ENCODE results near the gene BEX2. TPM values are rescaled to one million over a fixed set of nuclear protein-coding genes. Genes with fewer than 3 reads are reported as not detected.

The BEX2 gene
- total RNA-seq, 1 donor from 2014 or later = 50.4 TPM

DNA sequence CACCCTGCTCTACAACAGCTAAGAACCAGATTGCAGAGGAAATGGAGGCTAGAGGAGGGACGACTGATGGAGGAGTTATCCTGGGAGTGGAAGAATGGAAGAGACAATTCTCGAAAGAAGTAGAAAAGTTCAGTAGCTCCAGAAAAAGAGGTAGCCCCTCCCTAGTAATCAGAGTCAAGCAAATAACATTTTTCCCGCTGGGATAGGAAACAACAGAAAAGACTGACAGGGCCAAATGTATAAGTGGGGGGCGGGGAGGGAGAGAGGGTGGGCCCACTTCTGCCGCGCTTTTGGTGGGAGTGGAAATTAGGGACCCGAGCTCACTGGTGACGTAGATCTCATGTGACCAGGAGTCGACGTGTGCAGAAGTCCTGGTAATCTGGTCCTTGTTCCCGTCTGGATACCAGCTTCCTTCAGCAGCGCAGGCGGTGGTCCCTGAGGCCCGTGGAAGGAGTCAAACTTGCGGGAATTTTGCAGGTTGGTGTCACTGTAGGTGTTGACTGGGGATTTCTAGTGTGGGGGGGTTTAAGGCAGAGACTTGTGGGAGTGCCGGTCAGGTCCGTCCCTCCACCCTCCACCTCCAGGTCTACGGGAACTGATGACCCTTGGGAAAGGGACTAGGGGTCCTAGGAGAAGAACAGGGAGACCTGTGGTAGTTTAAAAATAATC is 45.5 kb upstream of the BEX2 start, which contains the start of gene TCEAL9:
TSS of gene TCEAL9 (plus strand) at position 377 of the 669 bp plus-strand sequence. CDS start 1,179 bp downstream, outside the sequence.
- peaks cover 6% of the 10 kb centered on the region for H3K27me3 Mint-ChIP-seq (ENCODE audit: unreplicated experiment)
- TF ChIP-seq CTCF (IDR thresholded peaks at IDR 0.05; ENCODE audit: unreplicated experiment) = no peak
- peaks cover 15% of the 10 kb centered on the region for H3K4me1 Mint-ChIP-seq (ENCODE audit: unreplicated experiment)
- peaks cover 5% of the 10 kb centered on the region for H3K36me3 Mint-ChIP-seq (ENCODE audit: low read depth, unreplicated experiment)
- no peaks in the 10 kb centered on the region for H3K9me3 Mint-ChIP-seq (ENCODE audit: unreplicated experiment)
- DNase-seq (ENCODE audit: low spot score) = peak; percentile 38
- H3K4me3 Mint-ChIP-seq (ENCODE audit: unreplicated experiment) = peak within 1 kb of the TSS; percentile 97
- H3K27ac Mint-ChIP-seq (ENCODE audit: unreplicated experiment) = peak within 1 kb of the TSS; percentile 96

DNA sequence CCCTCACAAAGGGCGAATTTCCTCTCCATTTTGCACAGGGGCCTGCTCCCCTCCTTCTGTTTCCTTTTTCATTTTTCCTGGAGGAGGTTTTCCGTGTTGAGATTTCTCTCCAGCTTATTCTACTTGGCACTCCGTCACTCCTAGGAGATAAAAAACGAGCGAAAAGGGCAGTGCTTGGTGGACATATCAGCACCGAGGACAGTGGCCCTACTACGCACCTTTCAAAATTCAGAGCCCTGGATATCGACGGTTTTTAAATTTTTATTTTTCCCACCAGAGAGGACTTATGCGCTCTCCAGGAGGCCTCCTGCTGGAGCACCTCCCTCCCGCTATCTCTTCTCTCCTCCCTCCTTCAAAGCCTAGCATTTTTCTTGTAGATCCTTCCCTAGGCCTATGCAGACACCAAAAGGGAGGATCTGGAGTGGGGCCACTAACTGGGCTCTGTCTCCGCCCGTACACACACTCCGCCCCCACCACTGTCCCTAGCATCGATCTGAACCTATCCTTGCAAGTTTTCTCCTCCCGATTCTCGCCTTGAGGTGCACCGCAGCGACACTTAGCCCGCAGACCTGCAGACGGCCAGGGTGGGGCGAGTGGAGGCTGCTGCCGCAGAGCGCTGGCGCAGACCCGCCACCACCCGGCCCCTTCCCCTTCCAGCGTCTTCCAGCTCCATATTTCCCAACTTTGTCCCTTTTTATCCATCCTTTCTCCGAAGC is 37.0 kb upstream of the BEX2 start:
- Mint-ChIP-seq H3K36me3 (ENCODE audit: low read depth, unreplicated experiment) (no peaks in the 10 kb centered on the region), H3K4me1 (ENCODE audit: unreplicated experiment) (peaks cover 14% of the 10 kb centered on the region), H3K27me3 (ENCODE audit: unreplicated experiment) (no peaks in the 10 kb centered on the region), H3K4me3 (ENCODE audit: unreplicated experiment) (peak overlapping the region; percentile 59), H3K27ac (ENCODE audit: unreplicated experiment) (no peak overlapping the region), H3K9me3 (ENCODE audit: unreplicated experiment) (no peaks in the 10 kb centered on the region)
- no peak for TF ChIP-seq CTCF (IDR thresholded peaks at IDR 0.05; ENCODE audit: unreplicated experiment)
- no peak for DNase-seq (ENCODE audit: low spot score)

DNA sequence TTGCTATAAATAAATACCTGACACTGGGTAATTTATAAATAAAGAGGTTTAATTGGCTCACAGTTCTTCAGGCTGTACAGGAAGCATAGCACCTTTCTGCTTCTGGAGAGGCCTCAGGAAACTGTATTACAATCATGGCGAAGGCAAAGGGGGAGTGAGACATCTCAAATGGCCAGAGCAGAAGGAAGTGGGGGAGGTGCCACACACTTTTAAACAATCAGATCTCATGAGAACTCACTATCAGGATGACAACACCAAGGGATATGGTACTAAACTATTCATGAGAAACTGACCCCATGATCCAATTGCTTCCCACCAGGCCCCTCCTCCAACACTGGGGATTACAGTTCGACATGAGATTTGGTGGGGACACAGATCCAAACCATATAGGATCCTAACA is 33.8 kb upstream of the BEX2 start:
- H3K9me3 Mint-ChIP-seq (ENCODE audit: unreplicated experiment) = no peaks in the 10 kb centered on the region
- peaks cover 19% of the 10 kb centered on the region for H3K4me1 Mint-ChIP-seq (ENCODE audit: unreplicated experiment)
- no peaks in the 10 kb centered on the region for H3K36me3 Mint-ChIP-seq (ENCODE audit: low read depth, unreplicated experiment)
- no peaks in the 10 kb centered on the region for H3K27me3 Mint-ChIP-seq (ENCODE audit: unreplicated experiment)
- no peak for DNase-seq (ENCODE audit: low spot score)
- H3K27ac Mint-ChIP-seq (ENCODE audit: unreplicated experiment) = peak overlapping the region; percentile 70
- no peak for TF ChIP-seq CTCF (IDR thresholded peaks at IDR 0.05; ENCODE audit: unreplicated experiment)
- peak overlapping the region; percentile 77 for H3K4me3 Mint-ChIP-seq (ENCODE audit: unreplicated experiment)

DNA sequence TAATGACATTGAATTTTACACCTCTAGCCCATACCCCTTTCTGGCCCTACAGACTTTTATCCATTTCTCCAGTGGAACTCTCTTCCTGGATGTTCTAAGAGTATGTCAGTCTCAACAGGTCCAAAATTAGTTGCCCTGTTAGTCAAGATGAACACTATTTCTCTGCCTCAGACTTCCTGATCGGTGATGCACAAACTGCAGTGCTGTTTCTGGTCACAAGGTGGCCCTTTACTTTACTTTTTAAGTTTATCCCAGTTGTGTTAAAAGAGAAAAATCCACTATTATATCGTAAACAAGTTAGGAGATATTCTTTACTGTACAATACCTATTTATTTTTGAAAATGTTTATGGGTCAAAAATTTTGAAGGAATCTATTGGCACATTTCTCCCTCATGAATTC is 32.3 kb upstream of the BEX2 start:
- no peak overlapping the region for H3K4me3 Mint-ChIP-seq (ENCODE audit: unreplicated experiment)
- no peak for DNase-seq (ENCODE audit: low spot score)
- TF ChIP-seq CTCF (IDR thresholded peaks at IDR 0.05; ENCODE audit: unreplicated experiment) = peak; percentile 70

GRCh38 chrX:103338663-103339062 is 27.9 kb upstream of the BEX2 start:
- Mint-ChIP-seq H3K9me3 (ENCODE audit: unreplicated experiment) (no peaks in the 10 kb centered on the region), H3K27ac (ENCODE audit: unreplicated experiment) (no peak overlapping the region), H3K27me3 (ENCODE audit: unreplicated experiment) (no peaks in the 10 kb centered on the region), H3K4me1 (ENCODE audit: unreplicated experiment) (peaks cover 12% of the 10 kb centered on the region), H3K4me3 (ENCODE audit: unreplicated experiment) (no peak overlapping the region), H3K36me3 (ENCODE audit: low read depth, unreplicated experiment) (no peaks in the 10 kb centered on the region)
- DNase-seq (ENCODE audit: low spot score) = no peak
- TF ChIP-seq CTCF (IDR thresholded peaks at IDR 0.05; ENCODE audit: unreplicated experiment) = no peak

More for the DNA sequence above, 32.3 kb upstream of the BEX2 start:
- peaks cover 17% of the 10 kb centered on the region for H3K4me1 Mint-ChIP-seq (ENCODE audit: unreplicated experiment)
- H3K36me3 Mint-ChIP-seq (ENCODE audit: low read depth, unreplicated experiment) = no peaks in the 10 kb centered on the region
- H3K9me3 Mint-ChIP-seq (ENCODE audit: unreplicated experiment) = no peaks in the 10 kb centered on the region
- no peaks in the 10 kb centered on the region for H3K27me3 Mint-ChIP-seq (ENCODE audit: unreplicated experiment)
- peak overlapping the region; percentile 83 for H3K27ac Mint-ChIP-seq (ENCODE audit: unreplicated experiment)
